ENCODE measurements around the gene CD300E.
"Not testable (repeated sequence)": the region's sequence is repeated elsewhere in the genome, so short reads cannot be mapped to it uniquely, and the experiment has no call there.

CD300E gene

DNA sequence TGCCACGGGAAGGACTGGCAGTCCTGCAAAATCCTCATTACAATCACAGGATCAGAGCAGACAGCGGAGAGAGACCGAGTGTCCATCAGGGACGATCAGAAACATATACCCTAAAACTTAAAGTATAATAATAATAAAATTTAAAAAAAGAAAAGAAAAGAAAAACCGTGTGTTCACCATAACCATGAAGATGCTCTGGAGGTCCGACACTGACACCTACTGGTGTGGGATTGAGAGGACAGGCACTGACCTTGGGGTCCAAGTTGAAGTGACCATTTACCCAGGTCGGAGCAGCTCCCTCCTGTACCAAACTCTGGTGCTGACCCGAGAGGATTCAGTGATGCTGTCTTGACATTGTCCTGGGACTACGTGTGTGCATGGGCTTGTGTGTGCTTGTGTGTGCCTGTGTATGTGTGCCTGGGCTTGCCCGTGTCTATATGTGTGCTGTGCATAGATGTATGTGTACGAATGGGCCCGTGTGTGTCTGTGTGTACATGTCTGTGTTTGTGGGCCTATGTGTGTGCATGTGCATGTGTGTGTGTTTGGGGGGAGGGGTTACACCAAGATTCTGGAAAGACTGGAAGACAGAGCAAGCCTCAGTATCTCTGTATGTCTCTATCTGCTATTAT is 21.5 kb downstream of the CD300E start:
- in situ Hi-C loops (cut with MboI; ENCODE audit: low sequenced_read_pairs) = no loop called here

DNA sequence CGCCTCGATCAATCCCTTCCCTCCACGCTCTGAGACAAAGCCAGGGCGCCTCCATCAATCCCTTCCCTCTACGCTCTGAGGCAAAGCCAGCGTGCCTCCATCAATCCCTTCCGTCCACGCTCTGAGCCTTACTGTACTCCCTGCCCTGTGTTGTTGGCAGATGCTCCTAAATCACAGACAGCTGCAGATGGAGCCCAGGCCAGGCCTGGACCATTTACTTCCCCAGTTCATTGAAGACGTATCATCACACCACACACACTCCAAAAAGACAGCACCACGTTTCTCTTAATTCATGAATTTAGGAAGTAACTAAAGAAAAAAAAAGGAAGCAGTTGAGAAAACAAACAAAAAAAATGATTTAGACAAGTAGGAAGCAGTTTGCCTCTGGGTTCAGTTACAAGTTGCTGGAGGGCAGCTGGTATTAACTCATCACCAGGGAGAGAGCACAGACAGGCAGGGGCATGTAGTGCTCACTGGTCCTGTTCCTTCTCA is 24.0 kb downstream of the CD300E start:
- in situ Hi-C loops (cut with MboI; ENCODE audit: low sequenced_read_pairs) = no loop called here

DNA sequence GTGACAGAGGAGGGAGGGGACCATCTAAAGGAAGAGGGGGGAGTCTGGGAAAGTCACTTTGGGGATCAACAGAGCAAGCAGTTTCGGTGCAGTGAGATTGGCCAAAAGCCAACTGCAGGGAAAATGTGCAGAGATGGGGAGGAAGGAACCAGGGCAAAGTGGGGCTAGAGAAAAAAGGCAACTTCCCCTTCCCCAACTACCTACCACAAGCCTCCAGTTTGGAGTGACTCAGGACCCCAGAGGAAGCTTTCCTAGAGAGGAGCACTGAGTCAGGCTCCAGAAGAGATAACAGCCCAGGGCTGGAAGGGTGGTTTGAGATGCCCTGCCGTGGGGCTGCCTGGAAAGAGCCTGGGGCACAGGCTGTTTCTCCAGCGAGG is 24.5 kb downstream of the CD300E start:
- in situ Hi-C loops (cut with MboI; ENCODE audit: low sequenced_read_pairs) = no loop called here

DNA sequence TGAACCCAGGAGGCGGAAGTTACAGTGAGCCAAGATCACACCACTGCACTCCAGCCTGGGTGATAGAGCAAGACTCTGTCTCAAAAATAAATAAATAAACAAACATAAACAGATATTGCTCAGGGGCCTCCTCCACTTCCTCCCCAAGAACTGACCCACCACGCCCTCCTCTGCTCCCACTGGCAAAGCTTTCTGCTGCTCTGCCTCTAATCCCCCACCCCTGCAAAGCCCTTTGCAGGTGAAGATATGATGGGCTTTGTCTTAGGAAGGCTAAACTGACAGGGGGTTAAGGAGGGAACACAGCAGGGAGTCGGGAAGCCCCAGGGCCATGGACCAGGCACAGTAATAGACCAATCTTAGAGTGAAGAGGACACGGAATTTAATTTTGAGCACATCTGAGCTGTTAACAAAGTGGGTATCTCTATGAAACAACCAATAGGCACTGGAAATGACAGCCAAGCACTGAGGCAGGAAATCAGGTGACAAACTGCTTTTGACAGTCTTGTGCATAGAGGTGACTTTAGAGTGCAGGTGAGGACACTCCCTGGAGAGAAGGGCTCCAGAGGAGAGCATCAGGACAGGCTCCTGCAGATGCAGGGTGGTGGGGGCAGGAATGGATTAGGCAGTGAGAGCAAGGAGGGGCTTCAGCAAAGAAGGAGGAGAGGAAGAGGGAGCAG is 25.1 kb downstream of the CD300E start:
- in situ Hi-C loops (cut with MboI; ENCODE audit: low sequenced_read_pairs) = no loop called here

DNA sequence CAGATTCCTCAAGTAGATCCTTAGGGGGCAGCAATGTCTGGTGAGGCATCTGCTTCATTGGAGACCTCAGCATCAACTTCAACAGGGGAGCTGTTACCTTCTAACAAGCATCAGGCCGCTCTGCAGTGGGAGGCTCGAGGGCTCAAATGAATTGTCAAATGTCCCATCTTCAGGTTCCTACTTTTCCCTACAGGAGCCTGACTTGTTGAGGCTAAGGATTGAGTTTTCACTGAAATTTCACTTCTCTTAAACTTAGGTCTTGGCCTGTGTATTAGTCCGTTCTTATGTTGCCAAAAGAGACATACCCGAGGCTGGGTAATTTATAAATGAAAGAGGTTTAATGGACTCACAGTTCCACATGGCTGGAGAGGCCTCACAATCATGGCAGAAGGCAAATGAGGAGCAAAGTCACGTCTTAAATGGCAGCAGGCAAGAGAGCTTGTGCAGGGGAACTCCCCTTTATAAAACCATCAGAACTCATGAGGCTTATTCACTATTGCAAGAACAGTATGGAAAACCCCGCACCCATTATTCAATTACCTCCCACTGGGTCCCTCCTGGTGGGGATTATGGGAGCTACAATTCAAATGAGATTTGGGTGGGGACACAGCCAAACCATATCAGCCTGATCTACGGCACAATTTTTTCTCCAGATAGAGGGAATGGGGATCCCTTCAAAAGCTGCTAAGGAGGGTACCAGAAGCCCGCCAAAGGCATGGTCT is 26.3 kb downstream of the CD300E start:
- in situ Hi-C loops (cut with MboI; ENCODE audit: low sequenced_read_pairs) = no loop called here

DNA sequence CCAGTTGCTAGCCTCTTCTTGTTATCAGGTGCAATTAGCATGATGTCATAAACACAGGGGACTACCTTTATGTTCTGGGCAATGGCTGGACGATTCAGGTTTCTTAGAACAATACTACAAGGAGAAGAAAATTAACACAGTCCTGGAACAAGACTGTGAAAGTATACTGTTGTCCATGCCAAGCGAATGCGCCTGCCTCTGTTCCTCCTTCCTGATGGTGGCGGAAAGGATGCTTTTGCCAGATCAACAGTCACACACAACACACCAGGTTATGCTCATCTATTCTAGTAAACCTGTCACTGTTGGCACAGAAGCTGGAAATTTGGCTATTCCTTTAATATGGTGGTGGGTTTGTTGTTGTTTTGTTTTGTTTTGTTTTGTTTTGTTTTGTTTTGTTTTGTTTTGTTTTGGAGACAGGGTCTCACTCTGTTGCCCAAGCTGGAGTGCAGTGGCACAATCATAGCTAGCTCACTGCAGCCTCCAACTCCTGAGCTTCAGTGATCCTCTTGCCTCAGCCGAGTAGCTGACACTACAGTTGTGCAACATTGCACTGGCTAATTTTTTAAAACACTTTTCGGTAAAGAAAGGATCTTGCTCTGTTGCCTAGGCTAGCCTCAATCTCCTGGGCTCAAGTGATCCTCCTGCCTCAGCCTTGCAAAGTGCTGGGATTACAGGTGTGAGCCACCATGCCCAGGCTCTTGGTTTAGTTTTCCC is 28.3 kb downstream of the CD300E start:
- in situ Hi-C loops (cut with MboI; ENCODE audit: low sequenced_read_pairs) = no loop called here

DNA sequence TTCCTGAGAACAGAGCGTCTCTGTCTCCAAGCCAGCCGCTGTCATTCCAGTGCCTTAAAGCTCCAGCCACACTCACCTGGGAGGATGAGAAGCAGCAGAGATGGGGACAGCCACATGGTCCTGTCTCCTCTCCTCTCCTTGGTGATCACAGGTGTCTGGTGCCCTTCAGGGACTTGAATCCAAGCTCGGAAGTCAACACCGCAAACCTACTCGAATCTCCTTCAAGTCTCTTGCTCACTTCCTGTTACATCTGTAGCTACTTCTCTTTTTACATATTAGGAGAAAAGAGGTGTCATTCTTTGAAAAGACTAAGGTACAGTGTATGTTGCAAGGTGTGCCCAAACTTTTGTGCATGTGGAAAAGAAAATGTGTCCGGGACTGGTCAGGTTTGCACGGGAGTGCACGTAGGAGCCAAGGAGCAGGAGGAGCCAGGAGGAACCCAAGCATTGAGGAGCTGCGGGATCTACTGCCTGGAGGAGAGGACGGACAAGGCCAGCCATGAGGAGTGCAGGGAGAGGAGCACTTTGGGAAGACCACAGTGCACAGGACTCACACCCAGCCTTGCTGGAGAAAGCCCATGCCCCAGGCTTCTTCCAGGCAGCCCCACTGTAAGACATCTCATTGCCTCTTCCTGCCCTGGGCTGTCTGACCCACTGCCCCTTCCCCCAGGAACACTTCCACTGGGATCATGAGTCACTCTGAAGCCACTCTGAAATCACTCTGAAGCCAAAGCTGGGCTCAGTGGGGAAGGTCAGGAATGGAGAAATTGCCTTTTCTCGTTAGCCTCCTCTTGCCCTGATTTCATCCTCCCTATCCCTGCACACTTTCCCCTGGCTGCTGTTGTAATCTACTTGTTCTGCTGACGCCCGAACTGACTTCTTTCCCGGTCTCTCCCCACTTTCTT is 31.2 kb downstream of the CD300E start, which contains the start of gene CD300LD:
TSS of gene CD300LD (minus strand) at position 197 of the 904 bp plus-strand sequence. CDS start at position 116, 81 bp downstream.
- in situ Hi-C loops (cut with MboI; ENCODE audit: low sequenced_read_pairs) = no loop called here

DNA sequence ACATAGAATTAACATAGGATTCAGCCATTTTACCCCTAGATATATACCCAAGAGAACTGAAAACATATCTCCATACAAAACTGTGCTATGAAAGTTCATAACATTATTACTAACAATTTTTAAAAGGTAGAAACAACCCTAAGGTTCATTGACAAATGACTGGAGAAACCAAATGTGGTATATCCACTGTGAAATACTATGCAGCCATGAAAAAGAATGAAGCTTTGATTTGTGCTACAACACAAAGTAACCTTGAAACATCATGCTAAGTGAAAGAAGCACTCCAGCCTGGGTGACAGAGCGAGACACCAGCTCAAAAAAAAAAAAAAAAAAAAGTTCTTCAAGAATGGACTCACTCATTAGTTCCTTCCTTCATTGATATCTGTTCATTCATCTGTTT is 32.0 kb downstream of the CD300E start:
- in situ Hi-C loops (cut with MboI; ENCODE audit: low sequenced_read_pairs) = no loop called here

DNA sequence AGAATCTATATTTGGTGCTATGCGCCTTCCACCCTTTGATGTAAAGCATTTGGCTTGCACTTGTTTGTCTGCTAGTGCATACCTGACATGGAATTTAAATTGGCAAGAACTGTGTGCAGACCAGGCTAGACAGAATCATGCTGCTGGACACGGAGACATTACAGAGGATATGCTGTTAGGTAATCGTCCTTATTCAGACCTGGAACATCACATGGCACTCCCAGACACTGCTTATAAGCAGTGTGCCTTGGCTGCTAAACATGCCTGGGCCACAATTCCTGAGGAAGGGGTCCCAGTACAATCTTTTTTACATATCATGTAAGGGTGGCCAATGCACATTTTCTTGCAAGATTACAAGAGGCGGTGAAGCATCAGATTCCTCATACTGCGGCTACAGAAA is 37.8 kb downstream of the CD300E start:
- in situ Hi-C loops (cut with MboI; ENCODE audit: low sequenced_read_pairs) = no loop called here

DNA sequence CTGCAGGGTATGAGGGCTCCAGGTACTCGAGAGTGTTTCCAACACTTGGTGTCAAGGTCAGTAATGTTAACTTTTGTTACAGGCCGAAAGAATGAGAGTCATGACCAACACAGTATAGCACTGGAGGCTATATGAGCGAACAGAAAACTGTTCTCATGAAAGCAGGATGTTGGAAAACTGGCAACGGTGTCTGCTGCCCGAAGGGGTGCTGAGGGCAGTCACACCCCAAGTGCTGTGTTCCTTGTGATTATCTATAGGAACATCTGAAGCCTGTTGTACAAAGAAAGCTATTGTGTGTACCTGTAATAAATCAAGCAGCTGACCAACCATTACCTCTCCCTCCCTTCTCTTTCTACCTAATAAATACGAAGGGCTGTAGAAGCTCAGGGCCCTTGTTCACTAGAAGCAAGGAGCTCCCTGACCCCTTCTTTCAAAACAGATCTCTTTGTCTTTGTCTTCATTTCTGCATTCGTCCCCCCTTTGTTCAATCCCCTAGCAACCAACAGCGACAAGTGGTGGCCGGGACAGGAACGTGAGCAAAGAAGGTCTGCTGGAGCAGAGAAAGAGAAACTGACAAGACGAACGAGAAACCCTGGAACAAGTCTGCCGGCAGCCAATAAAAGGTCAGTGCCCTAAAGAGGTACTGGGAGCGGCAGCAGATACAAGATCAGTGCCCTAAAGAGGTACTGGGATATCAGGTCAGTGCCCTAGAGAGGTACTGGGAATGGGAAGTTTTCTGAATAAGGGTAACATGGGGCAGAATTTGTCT is 39.1 kb downstream of the CD300E start:
- in situ Hi-C loops (cut with MboI; ENCODE audit: low sequenced_read_pairs) = no loop called here

DNA sequence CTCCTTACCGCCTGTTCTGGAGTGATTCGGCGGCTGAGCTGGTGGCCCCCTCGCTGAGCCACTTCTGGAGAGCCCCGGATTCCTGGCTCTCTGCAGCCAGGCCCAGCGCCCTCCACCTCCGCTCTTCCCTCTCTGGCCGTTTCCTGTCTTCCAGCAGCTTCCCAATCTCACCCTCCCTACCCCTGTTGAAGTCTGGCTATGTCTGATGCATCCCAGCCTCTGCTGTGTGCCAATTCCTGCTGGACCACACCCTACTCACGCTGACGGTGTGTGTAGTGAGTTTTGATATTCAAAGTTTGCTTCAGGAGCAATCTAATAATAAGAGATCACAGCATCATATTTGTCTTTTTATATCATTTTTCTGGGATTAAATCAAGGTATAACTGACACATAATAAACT is 40.9 kb downstream of the CD300E start:
- in situ Hi-C loops (cut with MboI; ENCODE audit: low sequenced_read_pairs) = no loop called here

DNA sequence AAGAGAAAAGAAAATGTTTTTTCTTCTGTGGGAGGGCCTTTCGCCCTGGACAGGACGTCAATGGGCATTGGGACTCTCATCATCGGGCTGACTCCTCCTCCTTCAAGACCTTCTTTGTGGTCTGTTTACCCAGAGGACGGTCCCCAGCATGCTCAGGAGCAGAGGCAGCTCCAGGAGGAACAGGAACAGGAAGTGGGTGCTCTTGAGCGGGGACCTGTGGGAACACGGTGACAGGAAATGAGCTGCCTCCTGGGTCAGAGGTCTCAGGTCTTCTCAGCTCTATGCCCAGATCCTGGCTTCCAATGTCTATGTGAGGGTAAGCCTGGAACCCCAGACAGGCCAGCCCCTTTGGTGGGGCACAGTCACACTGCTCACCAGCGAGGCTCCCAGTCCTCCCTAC is 43.6 kb downstream of the CD300E start:
- in situ Hi-C loops (cut with MboI; ENCODE audit: low sequenced_read_pairs) = no loop called here

DNA sequence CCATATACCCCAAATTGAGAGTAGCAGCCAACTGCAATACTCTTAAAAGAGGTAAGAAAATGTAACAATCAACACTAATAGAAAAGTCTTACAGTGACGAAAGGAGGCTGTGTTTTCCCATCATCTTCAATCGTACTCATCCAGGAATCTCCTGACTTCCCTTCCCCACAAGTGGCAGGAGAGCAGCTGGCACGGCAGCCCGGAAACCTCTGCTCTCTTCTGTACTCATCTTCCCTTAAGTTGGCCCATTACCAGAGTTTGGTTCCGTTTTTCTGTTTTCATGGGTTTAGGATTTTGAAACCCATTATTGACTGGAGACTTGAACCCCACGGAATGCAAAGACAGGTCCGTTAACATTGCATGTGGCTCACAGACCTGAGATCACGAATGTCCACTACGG is 44.6 kb downstream of the CD300E start:
- in situ Hi-C loops (cut with MboI; ENCODE audit: low sequenced_read_pairs) = no loop called here

DNA sequence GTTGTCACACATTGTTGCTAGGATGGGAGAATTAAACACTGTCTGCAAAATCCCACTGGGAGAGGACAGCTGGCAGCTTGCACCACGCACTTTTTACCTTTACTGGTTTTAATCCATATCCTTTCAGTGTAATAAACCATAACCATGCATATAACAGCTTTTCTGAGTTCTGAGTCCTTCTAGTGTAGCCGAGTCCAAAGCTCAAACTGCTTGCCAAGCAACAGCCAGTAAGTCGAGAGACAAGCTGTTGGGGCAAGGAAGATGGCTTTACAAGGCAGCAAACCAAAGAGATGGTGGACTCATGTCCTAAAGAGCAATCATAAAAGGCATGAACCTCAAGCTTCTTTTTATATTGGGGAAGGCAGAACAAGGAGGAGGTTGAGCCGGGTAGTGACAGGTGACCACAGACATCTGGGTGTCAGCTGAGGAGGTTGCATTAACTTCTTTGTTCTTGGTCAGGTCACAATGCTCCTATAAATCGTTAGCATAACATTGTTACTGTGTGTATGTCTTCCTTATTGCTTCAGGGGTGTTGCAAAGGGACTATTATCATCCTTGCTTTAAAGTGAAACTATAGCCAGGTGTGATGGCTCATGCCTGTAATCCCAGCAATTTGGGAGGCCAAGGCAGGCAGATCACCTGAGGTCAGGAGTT is 48.9 kb downstream of the CD300E start:
- in situ Hi-C loops (cut with MboI; ENCODE audit: low sequenced_read_pairs) = no loop called here

DNA sequence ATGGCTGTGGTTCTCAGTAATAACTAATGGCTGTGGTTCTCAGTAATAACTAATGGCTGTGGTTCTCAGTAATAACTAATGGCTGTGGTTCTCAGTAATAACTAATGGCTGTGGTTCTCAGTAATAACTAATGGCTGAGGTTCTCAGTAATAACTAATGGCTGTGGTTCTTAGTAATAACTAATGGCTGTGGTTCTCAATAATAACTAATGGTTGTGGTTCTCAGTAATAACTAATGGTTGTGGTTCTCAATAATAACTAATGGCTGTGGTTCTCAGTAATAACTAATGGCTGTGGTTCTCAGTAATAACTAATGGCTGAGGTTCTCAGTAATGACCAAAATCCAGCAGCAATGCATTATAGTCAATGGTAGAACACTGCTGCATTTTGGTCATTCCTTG is 49.9 kb downstream of the CD300E start:
- in situ Hi-C loops (cut with MboI; ENCODE audit: low sequenced_read_pairs) = not testable (repeated sequence)

DNA sequence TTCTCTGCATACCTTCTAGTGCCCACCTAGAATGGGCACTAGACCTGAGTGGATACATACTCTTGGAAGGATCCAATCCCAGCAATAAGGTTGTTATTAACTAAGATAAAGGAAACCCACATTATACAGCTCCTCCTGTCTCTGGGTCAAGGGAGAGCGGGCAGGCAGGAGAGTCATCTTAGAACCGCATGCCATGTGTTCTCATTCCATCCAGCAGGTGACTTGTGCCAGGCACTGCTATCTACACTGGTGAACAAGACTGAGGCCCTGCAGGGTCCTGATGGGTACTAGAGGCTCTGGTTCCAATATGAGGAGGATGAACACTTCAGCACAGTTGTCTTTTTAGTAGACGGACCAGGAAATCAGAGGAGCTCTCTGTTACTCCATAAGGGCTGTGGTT is 50.4 kb downstream of the CD300E start:
- in situ Hi-C loops (cut with MboI; ENCODE audit: low sequenced_read_pairs) = no loop called here

DNA sequence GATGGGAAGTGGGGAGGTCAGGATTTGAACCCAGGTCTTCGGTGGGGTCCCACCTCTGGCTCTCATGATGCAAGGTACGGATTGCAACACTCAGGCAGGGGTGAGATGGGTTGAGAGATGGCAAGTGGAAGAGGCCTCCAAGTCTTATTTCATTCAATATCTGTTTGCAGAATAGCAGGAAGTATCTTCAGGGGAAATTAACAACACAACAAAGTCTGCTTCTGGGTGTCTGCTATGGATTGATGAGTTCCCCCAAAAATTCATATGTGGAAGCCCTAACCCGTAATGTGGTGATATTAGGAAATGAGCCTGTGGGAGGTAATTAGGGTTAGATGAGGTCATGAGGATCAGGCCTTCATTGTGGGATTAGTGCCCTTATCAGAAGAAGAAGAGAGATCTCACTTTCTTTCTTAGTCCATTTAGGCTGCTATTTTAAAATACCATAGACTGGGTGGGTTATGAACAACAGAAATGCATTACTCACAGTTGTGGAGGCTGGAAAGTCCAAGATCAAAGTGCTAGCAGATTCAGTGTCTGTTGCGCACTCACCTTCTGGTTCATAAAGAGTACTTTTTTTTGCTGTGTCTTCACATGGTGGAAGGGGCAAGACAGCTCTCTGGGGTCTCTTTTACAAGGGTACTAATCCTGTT is 51.8 kb downstream of the CD300E start:
- in situ Hi-C loops (cut with MboI; ENCODE audit: low sequenced_read_pairs) = no loop called here
